OCI-LY7 (cell line): ENCODE measurements around the gene DERA. TPM values are rescaled to one million over a fixed set of nuclear protein-coding genes. Genes with fewer than 3 reads are reported as not detected.

Source experiments
- BruUV-seq: library from RNA; stranded (reverse); fragments of 400-500 nt; replicated peaks from 2 replicates; lab custom pipeline; 2021; lab: Mats Ljungman, UMichigan
- CTCF ChIA-PET: fragments of 300-600 bp; sonication (Branson Sonifier 250); formaldehyde crosslinking; loops from one replicate; lab custom pipeline; 2022; ENCODE audit warnings: antibody characterized with exemption; ENCODE audit not compliant: unreplicated experiment; lab: Charles Lee
- POLR2A ChIA-PET: fragments of 300-600 bp; sonication (Branson Sonifier 250); formaldehyde crosslinking; loops from one replicate; lab custom pipeline; 2022; ENCODE audit warnings: antibody characterized with exemption; lab: Charles Lee
- DNase-seq: peaks from one replicate; pipeline ENCODE4 v3.0.0-alpha.2; 2015; ENCODE audit warnings: low spot score
- H2AFZ ChIP-seq: fragments of 200-600 bp; sonication (generic), shearing (Covaris generic); 2 replicates; pipeline ENCODE4 v1.6.1; 2014; ENCODE audit warnings: mild to moderate bottlenecking, antibody characterized with exemption, low read length, moderate library complexity
- H3K27ac ChIP-seq: fragments of 200-600 bp; sonication (generic); 2 replicates; pipeline ENCODE4 v1.5.1; 2014; ENCODE audit warnings: mixed run types, low read depth, mild to moderate bottlenecking, moderate library complexity, low read length, inconsistent platforms; ENCODE audit not compliant: poor library complexity, severe bottlenecking
- H3K36me3 ChIP-seq: fragments of 200-600 bp; sonication (generic); 2 replicates; pipeline ENCODE4 v1.6.1; 2014; ENCODE audit warnings: mild to moderate bottlenecking, antibody characterized with exemption, low read length, moderate library complexity, mixed read lengths; ENCODE audit not compliant: insufficient read depth
- H3K4me1 ChIP-seq: fragments of 200-600 bp; sonication (generic); 2 replicates; pipeline ENCODE4 v1.5.1; 2014; ENCODE audit warnings: mild to moderate bottlenecking, low read length; ENCODE audit not compliant: insufficient read depth, poor library complexity, severe bottlenecking
- H3K4me2 ChIP-seq: fragments of 200-600 bp; sonication (generic); 2 replicates; pipeline ENCODE4 v1.6.1; 2014; ENCODE audit warnings: mild to moderate bottlenecking, low read length
- H3K4me3 ChIP-seq: fragments of 200-600 bp; sonication (generic); 2 replicates; pipeline ENCODE4 v1.5.1; 2014; ENCODE audit warnings: mild to moderate bottlenecking, low read depth, low read length; ENCODE audit not compliant: poor library complexity, severe bottlenecking
- H3K79me2 ChIP-seq: fragments of 200-600 bp; sonication (generic); 2 replicates; pipeline ENCODE4 v1.6.1; 2016; ENCODE audit warnings: low read depth, mild to moderate bottlenecking, low read length, moderate library complexity, mixed read lengths; ENCODE audit not compliant: insufficient read depth
- H3K9me2 ChIP-seq: fragments of 200-600 bp; sonication (generic); 2 replicates; pipeline ENCODE4 v1.6.1; 2016; ENCODE audit warnings: mild to moderate bottlenecking, low read length, mixed read lengths; ENCODE audit not compliant: insufficient read depth
- H3K9me3 ChIP-seq: fragments of 200-600 bp; sonication (generic); 2 replicates; pipeline ENCODE4 v1.6.1; 2014; ENCODE audit warnings: mild to moderate bottlenecking, mixed run types, low read length, mixed read lengths
- H4K20me1 ChIP-seq: fragments of 200-600 bp; sonication (generic); 2 replicates; pipeline ENCODE4 v1.6.1; 2014; ENCODE audit warnings: mild to moderate bottlenecking, antibody characterized with exemption, low read length, moderate library complexity, mixed read lengths; ENCODE audit not compliant: insufficient read depth
- EZH2phosphoT487 ChIP-seq: fragments of 200-600 bp; sonication (generic); IDR thresholded peaks from 2 replicates; pipeline ENCODE4 v1.6.1; 2018; ENCODE audit warnings: low read depth, borderline replicate concordance, mild to moderate bottlenecking, mixed run types, antibody characterized with exemption, low read length, moderate library complexity, mixed read lengths
- intact Hi-C: fragments of 100-400 bp; cut with micrococcal nuclease; formaldehyde crosslinking; loops from one replicate; pipeline ENCODE4 v1.10.0; 2022; ENCODE audit not compliant: unreplicated experiment
- total RNA-seq, 2 experiments: library from RNA; depleted of rRNA in 1 of 2; stranded (reverse); fragments of >200 nt in 1 of 2; shearing (Covaris generic) in 1 of 2; gene quantifications; 2 replicates each; pipeline ENCODE4 v1.2.3, GENCODE V29; 2014 to 2022
- TF ChIP-seq, protein P1 (sequence below): fragments of 200-600 bp; sonication (generic); conservative IDR thresholded peaks from 2 replicates; pipeline ENCODE4 v1.5.1; 2014; ENCODE audit warnings: mild to moderate bottlenecking, antibody characterized with exemption, low read length, moderate library complexity, mixed read lengths

Gene DERA
- total RNA-seq, 2 experiments from 2014 or later, result 68.6 to 87.2 TPM

DNA sequence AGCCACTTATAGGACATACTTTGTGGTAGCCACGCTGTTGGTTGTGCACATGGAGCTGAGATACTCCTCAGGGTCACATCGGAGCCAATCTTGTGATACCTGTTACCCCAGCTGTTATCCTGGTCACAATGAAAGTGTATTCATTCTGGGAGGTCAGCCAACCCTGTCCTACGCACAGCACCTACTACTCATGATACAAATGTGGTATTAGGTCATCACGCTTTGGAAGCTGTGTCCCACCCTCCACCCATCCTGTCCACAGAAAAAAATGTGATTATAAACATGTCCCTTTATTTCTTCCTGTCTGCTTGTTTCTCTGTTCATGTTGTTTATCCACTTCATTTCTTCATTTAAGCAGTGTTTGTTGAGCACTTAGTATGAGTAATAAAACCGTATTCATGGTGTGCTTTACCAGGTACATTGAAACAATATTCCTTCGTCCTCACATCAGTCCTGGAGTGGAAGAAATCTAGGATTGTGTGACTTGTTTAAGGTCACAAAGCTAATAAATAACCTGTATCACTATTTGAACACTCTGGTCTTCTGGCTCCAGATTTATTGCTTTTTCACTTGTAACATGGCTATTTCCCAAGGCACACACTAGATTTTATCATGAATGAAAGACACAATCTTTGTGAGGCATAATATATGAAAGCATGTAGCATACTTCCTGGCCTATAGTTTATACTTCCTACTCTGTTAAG lies 73.1 kb downstream of the DERA start:
- DNase-seq, result peak; percentile 24
- ChIA-PET CTCF (no interaction called here), POLR2A (interaction anchor here (1.0 to 1.6 kb wide), 4 partner anchors 11 to 95 kb away, joined by 3 to 5 read pairs (median 4); partner anchors contain the start of gene DERA)
- Histone ChIP-seq H4K20me1 (no peaks in the 10 kb centered on the region), H3K4me2 (peak overlapping the region; percentile 69), H3K9me2 (0 out of 2 replicates have a peak, but pooled peaks cover 3% of the 10 kb centered on the region), H3K79me2 (peaks cover 42% of the 10 kb centered on the region), H3K4me1 (peaks cover 53% of the 10 kb centered on the region), H2AFZ (peak overlapping the region; percentile 40; the same call in 1 of the 2 replicates), H3K27ac (peak overlapping the region; percentile 87), H3K9me3 (peaks cover 24% of the 10 kb centered on the region; the same call in 1 of the 2 replicates), H3K4me3 (peak overlapping the region; percentile 78), H3K36me3 (peaks cover 38% of the 10 kb centered on the region)
- intact Hi-C loops, result loop anchor here (2.0 to 5.0 kb wide), 2 partner anchors 215 to 378 kb away; no protein-coding TSS in a partner anchor
- no TSS peak for BruUV-seq
- TF ChIP-seq EZH2phosphoT487, result no peak
- TF ChIP-seq, protein P1, sequence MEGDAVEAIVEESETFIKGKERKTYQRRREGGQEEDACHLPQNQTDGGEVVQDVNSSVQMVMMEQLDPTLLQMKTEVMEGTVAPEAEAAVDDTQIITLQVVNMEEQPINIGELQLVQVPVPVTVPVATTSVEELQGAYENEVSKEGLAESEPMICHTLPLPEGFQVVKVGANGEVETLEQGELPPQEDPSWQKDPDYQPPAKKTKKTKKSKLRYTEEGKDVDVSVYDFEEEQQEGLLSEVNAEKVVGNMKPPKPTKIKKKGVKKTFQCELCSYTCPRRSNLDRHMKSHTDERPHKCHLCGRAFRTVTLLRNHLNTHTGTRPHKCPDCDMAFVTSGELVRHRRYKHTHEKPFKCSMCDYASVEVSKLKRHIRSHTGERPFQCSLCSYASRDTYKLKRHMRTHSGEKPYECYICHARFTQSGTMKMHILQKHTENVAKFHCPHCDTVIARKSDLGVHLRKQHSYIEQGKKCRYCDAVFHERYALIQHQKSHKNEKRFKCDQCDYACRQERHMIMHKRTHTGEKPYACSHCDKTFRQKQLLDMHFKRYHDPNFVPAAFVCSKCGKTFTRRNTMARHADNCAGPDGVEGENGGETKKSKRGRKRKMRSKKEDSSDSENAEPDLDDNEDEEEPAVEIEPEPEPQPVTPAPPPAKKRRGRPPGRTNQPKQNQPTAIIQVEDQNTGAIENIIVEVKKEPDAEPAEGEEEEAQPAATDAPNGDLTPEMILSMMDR, result no peak

DNA sequence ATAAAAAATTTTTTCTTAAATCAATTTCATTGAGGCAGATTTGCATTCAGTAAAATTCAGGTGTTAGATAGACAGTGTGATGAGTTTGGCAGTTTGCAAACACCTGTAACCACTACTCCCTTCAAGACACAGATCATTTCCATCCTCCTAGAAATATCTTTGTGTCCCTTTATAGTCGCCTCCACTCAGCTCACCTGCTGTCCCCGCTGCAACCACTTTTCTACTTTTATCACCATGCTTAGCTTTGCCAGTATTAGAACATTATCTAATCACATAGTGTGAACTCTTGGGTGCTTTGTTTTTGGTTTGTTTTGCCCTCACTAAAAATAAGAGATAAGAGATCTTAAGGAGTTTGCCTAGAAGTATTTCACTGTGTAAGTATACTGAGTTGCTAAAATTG lies 73.8 kb downstream of the DERA start:
- intact Hi-C loops, result loop anchor here (2.0 to 5.0 kb wide), 4 partner anchors 214 to 622 kb away; partner anchors contain the start of genes LMO3 and MGST1
- Histone ChIP-seq H3K4me3 (peak overlapping the region; percentile 78), H3K9me3 (peaks cover 27% of the 10 kb centered on the region; the same call in 1 of the 2 replicates), H2AFZ (peak overlapping the region; percentile 40; the same call in 1 of the 2 replicates), H3K4me2 (peak overlapping the region; percentile 69), H4K20me1 (no peaks in the 10 kb centered on the region), H3K79me2 (peaks cover 49% of the 10 kb centered on the region), H3K27ac (peak overlapping the region; percentile 87), H3K9me2 (no peaks in the 10 kb centered on the region), H3K36me3 (peaks cover 45% of the 10 kb centered on the region), H3K4me1 (peaks cover 57% of the 10 kb centered on the region)
- peak; percentile 79 for DNase-seq
- ChIA-PET CTCF (no interaction called here), POLR2A (interaction anchor here (0.5 to 1.6 kb wide), 6 partner anchors 10 to 433 kb away, joined by 3 to 6 read pairs (median 4); no protein-coding TSS in a partner anchor)
- no TSS peak for BruUV-seq
- no peak for TF ChIP-seq EZH2phosphoT487
- TF ChIP-seq, protein P1, result no peak
